Measurements from ENCODE around the gene TACC2.
"Not testable (repeated sequence)": the region's sequence is repeated elsewhere in the genome, so short reads cannot be mapped to it uniquely, and the experiment has no call there.

Gene TACC2

DNA sequence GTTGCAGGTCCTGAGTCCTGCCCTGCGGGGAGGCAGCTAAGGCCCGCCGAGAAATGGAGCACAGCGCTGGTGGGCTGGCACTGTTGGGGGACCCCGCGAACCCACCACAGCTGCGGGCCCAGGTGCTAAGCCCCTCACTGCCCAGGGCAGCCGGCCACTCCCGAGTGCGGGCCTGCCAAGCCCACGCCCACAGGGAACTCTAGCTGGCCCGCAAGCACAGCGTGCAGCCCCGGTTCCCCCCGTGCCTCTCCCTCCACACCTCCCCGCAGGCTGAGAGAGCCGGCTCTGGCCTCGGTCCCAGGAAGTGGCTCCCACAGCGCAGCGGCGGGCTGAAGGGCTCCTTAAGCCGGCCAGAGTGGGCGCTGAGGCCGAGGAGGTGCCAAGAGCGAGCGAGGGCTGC lies 10.5 kb upstream of the TACC2 start:
- no peak for DNase-seq (ENCODE audit: low read depth in 2 of 2)

DNA sequence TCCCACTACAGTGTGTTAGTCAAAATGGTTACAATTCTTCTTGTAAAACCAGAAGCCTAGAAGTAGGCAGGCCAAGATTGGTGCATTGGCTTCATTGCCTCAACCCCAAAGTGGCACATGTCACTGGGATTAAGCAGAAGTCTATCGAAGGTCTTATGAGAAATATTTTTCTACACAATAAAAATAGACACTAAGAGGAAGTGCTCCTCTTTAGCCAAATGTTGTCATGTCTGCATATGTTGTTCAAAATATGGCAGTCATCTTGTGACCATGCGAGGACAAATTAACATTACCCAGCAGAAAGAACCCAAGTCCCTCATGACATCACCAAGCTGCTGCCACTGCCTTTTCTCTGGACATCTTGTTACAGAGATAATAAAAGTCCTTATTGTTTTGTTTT lies 7.6 kb upstream of the TACC2 start:
- no peak for DNase-seq (ENCODE audit: low read depth in 2 of 2)

DNA sequence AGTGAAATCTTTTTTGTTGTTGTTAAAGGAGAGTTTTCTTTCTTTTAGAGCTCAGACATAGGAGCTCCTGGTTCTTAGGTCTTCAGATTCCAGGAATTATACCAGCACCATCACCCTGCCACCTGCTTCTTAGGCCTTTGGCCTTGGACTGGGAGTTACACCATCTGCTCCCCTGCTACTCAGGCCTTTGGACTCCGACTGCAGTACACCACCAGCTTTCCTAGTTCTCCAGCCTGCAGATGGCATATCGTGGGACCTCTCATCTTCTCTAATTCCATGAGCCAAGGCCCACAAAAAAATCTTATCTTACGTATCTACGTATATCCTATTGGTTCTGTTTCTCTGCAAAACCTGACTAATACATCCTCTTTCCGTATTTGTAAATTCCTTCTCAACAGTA lies 5.1 kb upstream of the TACC2 start:
- DNase-seq (ENCODE audit: low read depth in 2 of 2) = no peak

DNA sequence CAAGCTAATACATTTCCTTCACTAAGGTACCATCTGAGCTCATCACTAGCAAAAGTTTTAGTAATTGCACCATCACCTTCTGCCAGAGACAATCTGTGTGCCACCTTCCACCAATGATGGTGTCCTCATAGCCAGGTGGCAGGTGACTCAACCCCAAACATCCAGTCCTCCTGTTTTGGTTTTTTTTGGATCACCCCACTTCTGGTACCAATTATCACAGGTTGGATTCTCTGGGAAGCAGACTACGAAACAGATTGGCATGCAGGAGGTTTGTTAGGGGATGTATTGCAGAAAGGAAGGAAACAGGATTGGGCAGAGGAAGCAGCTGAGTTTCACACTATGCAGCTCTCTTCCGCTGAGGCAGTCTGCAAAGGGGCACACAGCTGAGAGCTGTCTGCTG lies 4.5 kb upstream of the TACC2 start:
- DNase-seq (ENCODE audit: low read depth in 2 of 2) = no peak

DNA sequence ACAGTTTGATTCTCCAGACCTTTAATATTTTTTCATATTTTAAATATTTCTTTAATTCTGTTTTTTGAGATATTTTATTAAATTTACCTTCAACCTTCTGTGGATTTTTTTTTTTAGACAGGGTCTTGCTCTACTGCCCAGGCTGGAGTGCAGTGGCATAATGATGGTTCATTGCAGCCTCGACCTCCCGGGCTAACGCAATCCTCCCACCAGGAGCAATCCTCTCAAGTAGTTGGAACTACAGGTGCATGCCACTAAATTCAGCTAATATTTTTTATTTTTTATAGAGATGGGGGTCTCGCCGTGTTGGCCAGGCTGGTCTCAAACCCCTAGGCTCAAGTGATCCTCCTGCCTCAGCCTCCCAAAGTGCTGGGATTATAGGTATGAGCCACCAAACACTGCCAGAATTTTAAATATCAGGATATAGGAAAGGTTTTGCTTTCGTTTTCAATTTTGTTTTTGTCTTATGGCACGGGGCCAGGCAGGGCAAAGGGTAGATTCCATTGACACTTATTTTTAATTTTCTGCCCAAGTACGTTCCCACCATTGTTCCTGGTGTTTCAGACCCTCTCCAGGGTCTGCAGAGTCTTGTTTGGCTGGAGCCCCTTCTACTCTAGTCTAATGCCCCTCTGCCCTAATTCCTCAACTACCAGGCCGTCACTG lies 1.2 kb downstream of the TACC2 start:
- no peak for DNase-seq (ENCODE audit: low read depth in 2 of 2)

DNA sequence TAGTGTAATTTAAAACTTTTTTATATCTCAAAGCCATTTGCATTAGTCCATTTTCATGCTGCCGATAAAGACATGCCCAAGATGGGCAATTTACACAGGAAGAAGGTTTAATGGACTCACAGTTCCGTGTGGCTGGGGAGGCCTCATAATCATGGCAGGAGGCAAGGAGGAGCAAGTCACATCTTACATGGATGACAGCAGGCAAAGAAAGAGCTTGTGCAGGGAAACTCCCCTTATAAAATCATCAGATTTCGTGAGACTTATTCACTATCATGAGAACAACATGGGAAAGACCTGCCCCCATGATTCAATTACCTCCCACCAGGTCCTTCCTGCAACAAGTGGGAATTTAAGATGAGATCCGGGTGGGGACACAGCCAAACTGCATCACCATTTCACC lies 2.8 kb downstream of the TACC2 start:
- DNase-seq (ENCODE audit: low read depth in 2 of 2) = not testable (repeated sequence)

DNA sequence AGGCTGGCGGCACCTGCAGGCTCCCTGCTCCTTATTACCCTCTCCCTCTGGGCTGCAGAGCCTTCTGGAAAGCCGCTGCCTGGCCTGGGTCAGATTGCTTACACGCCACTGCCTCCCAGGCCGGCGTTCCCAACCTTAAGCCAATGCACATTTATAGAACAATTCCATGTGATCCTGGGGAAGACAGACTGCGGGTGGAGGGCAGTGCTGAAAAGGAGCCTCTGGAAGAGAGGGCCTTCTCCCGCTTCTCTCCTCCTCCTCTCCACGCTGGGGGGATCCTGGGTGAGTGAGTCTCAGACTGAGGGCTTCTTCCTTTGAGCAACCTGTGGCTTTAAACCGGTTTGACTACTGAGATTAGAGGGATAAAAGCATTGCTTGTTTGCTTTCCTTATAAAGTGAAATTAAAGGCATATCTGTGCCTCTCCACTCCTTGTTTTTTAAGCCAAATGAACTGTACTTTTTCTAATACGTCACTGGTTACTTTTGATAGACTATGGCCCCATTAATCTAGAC lies 5.5 kb downstream of the TACC2 start:
- DNase-seq (ENCODE audit: low read depth in 2 of 2) = no peak

DNA sequence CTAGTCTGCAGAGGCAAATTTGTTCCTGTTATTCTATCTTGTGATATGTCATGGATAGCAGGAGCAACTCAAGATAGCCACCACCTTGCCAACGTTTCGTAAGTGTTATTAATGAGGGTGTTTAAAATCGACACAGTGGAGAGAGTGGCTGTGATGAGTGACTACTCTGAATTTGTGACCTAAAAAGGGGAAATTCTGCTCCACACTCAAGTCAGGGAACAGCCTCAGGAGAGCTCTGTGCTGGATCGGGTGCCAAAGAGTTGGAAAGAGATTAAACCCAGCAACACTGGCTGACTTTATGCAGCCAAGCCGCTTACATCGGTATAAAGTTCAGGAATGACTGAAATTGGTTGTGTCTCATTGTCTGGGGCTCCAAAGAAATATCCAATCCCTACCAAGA lies 9.5 kb downstream of the TACC2 start:
- DNase-seq (ENCODE audit: low read depth in 2 of 2) = no peak

DNA sequence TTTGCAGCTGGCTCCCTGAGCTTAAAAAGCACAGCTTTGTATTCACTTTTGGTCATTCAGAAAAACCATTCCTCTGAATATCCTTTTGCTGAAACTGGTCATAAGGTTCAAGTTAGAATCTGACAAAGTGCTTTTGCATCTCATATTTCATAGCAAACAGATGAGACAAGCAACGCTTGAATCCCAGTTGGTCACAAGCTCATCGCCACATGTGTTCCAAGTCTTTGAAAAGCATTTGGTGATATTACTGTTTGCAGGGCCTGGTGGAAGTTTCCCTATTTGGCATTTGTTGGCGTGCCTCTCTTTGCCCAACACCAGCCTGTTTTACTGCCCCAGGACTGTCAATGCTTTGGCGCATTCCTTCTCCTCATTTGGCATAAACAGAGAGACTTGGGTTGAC lies 10.3 kb downstream of the TACC2 start:
- DNase-seq (ENCODE audit: low read depth in 2 of 2) = no peak

DNA sequence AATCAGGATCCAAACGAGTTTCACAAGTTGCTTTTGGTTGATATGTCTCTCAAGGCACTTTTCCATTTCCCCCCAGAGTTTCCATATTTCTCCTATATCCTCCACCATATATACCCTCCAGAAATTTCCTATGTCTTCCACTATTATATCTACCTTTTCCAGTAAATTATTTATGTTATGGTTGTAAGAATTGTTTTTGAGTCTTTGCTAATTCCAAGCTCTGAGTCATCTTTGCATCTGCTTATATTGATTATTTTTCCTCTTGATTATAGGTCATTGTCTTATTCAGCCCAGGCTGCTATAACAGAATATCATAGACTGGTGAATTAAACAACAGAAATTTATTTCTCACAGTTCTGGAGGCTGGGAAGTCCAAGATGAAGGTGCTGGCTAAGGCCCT lies 12.7 kb downstream of the TACC2 start:
- DNase-seq (ENCODE audit: low read depth in 2 of 2) = no peak

DNA sequence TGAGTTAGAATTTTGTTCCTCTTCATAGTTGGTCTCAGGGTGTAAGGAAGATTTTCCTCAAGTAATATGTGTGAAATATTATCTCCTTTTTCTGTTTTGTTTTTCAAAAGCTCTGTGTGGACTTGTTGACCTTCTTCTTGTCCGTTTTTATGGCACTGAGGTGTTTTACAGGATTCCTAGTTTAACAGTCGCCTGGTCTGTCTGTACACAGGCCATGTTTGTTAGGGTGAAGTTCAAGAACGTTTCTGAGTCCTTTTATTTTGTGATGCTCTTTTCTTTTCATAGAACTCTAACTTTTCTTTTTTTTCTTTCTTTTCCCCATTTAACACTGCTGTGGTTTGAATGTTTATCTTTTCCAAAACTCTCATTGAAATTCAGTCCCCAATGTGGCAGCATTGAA lies 18.5 kb downstream of the TACC2 start:
- DNase-seq (ENCODE audit: low read depth in 2 of 2) = no peak

DNA sequence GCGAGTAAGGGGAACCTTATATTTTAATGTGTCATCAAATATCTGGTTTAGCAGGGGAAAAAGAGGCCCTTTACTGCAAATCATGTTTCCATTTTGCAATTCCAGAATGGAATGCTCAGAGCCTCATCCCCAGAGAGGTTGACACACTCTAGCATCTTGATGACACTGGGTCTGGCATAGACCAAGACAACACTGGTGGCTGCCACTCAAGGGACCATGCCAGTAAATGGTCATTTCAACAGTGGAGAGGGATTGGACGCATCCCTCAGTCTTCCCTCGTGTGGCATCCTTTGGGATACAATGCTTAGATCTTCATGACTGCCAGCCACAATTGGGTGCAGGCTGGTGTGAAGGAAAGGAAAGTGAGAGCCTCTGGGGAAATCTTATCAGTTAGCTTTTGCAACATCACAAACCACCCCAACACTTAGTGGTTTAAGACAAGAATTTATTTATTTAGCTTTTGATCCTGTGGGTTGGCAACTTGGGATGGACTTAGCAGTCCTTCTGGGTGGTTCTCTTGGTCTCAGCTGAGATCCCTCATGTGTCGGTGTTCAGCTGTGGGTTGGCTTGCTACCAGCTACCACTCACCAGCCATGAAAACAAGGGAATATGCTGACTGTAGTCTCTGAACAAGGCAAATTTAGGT lies 21.6 kb downstream of the TACC2 start:
- DNase-seq (ENCODE audit: low read depth in 2 of 2) = no peak

DNA sequence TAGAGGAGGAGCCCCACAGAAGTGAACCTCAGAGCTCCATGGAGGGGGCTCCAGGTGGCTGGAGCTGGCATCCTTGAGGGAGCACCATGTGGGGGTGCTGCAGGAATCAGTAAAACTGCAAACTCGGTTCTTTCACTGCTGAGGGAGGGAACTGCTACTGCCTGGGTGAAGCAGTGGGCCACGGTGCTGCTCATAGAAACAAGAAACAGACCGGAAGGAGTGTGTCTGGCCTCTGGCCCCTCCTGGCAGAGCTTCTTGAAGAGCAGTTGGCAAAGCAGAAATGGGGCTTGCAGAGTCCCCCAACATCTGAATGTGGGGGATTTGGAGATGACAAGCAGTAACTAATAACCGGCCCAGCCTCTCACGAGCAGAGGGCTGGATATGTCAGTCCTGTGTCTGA lies 23.8 kb downstream of the TACC2 start:
- DNase-seq (ENCODE audit: low read depth in 2 of 2) = no peak

DNA sequence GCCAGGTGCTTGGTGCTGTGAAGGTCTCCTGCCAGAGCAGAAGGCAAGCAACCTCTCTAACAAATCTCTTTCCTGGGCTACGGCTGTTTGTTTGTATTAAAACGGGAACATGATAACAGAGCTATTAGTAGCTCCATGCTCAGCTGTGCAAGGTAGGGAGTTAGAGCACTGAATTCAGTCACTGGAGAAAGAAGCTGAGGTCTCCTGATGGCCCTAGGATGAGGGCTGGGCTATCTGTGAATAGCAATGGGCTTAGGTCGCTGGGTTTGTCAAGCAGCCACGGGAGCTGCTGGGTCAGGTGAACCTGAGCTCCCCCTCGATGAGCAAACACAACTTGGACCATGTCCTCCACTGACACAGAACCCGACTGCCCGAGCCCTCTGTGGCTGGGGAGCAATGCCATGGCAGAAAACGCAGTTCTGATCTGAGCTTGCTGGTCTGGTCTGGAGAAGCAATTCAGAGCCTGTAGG lies 24.4 kb downstream of the TACC2 start:
- no peak for DNase-seq (ENCODE audit: low read depth in 2 of 2)

DNA sequence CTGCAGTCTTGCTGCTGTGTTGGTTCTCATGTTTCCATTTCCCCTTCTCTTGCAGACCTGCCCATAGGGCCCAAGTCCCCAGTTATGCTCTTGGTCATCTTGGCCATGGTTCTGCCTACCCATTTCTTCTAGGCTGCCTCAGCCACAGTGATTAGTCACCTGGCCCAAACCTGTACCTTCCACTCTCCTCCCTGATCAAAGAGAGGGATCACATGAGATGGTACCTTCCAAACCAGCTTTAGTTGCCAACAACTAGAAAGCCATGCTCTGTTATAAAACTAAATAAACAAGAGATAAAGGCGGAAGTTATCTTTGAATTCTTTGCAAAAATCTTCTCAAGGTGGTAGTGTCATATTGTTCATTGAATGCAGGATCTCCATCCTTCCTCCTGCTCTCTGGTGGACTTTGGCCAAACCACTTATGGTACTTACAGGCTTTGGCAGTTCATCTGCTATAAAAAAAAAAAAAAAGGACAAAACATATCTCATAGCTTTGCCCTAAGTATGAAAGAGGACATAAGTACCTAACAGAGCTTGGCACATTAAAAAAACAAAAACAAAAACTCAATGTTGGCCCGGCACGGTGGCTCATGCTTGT lies 25.8 kb downstream of the TACC2 start:
- no peak for DNase-seq (ENCODE audit: low read depth in 2 of 2)

DNA sequence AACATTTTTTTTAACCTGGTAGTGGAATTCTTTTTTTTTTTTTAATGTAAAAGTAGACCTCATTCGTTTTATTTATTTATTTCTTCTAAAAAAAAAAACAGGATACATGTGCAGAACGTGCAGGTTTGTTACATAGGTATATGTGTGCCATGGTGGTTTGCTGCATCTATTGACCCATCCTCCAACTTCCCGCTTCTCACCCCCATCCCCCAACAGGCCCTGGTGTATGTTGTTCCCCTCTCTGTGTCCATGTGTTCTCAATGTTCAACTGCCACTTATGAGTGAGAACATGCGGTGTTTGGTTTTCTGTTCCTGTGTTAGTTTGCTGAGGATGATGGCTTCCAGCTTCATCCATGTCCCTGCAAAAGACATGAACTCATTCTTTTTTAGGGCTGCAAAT lies 29.0 kb downstream of the TACC2 start:
- DNase-seq (ENCODE audit: low read depth in 2 of 2) = not testable (repeated sequence)

DNA sequence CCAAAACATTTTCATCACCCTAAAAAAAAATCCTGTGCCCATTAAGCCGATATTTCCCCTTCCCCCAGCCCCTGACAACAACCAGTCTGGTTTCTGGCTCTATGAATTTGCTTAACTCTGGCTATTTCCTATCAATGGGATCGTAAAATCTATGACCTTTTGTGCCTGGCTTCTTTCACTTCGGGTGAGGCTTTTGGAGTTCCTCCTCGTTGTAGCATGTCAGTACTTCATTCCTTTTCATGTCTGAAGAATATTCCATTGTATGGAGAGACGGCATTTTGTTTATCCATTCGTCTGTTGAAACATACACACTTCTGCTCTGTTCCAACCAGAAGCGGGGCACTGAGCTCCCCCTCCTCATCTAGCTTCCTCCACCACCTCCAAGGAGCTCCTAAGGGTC lies 29.5 kb downstream of the TACC2 start:
- no peak for DNase-seq (ENCODE audit: low read depth in 2 of 2)

DNA sequence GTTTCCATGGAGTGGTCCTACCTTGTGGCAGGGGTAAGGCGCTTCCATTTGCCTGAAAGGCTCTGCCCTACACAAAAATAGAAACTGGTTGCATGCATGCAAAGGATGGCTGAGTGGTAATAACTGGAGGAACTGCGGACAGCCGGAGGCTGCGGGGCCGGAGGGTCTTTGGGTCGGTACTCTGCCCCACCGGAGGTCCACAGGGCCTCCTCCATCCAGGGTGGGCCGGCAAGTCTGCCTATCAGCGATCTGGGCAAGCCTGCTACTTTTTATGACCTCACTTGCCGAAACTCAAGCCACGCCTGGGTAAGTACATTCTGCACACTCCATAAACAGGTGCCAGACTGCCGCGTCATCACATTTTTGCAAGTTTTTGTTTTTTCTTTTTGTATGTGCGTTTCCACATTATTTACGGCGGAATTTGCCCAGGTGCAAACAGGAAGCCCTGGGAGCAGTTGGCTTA lies 30.0 kb downstream of the TACC2 start:
- DNase-seq (ENCODE audit: low read depth in 2 of 2) = no peak

DNA sequence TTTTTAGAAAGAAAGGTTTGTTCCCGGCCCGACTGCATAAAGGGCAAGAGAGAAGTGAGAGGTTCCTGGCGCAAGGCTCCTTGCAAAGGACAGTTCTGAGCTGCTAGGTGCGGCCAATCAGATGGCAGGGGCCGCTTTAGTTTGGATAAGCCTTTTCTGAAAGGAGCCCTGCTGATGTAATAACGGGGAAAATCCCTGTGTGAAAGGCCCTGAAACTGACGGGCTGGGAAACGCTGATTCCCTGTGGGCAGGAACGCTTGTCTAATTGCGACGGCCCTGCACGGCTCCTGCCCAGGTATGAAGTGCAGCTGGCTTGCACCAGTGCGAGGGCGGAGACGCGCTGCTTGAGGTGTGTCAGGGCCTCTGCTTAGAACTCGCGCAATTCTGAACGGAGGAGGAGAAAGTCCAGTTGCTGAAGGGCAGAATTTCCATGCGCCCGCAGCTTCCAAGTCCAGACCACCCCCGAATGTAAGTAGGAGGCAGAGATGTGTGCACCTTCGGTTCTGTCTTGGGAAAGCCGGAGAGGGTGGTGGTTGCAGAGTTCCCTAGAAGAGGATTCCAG lies 30.5 kb downstream of the TACC2 start:
- DNase-seq (ENCODE audit: low read depth in 2 of 2) = no peak

DNA sequence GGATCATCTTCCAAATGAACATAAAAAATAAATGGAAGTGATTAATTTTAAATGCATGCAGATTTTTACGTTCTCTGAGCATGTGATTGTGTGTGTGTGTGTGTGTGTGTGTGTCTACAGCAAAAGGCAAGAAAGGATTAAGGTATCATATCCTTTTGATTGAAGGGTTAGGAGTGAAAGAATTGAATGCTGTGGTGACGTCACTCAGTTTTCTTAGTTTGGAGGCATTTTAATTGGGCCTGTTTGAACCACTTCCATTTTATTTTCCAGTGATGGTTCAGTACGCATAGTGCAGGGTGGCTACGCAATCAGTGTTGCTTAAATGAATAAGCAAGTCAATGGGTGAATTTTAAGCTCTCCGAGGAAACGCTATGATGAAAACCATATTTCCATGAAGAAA lies 31.3 kb downstream of the TACC2 start:
- DNase-seq (ENCODE audit: low read depth in 2 of 2) = no peak

DNA sequence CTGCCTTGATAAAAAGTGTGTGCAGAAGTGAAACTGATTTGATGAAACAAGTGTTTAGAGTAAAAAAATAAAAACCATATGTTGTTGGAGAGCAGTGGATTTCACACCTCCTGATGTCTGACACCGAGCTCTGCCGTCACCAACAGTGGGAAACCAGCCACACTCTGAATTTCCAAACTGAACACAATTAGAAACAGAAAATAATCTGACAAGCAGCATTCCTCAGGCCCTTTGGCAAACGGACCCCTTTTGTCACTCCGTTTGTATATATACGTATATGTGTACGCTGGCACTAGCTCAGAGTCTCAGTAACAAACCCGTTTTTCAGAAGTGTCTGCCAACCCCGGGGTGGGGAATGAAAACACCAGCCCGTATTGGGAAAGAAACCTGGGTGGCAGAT lies 32.4 kb downstream of the TACC2 start:
- no peak for DNase-seq (ENCODE audit: low read depth in 2 of 2)

DNA sequence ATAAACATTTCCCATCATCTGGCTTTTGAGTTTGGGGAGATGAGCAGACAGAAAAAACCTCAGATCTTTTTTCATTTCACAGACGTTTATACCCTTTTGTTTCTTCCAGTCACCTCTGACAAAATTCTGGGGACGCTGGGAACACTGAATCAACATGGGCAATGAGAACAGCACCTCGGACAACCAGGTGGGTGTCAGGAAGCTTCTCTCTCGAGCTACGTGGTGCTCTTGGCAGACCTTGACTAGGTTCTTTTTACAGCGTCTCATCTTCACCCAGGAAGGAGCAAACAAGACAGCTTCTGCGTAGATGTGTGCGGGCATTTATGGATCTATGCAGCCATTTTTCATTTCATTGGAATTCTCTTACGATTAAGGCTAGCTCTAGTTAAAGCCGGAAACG lies 32.9 kb downstream of the TACC2 start:
- DNase-seq (ENCODE audit: low read depth in 2 of 2) = no peak

DNA sequence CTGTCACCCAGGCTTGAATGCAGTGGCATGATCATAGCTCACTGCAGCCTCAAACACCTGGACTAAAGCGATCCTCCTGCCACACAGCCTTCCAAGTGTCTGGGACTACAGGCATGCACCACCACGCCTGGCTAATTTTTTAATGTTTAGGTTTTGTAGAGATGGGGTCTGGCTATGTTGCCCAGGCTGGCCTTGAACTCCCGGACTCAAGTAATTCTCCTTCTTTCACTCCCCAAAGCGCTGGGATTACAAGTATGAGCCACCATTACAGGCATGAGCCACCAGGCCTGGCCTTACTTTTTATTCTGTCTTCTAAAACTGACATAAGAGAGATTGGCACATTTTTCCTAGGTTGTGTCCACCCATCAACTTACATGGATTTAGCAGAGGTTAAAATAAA lies 33.3 kb downstream of the TACC2 start:
- no peak for DNase-seq (ENCODE audit: low read depth in 2 of 2)

Measured in stimulated activated CD8-positive, alpha-beta memory T cell treated with anti-CD3 and anti-CD28 coated beads, Interleukin-15, amount 100 ng/mL, for 4 hours (primary cell).